Measurements from ENCODE around the gene STXBP4.

Gene STXBP4

GRCh38 chr17:54937426-54937825 lies 31.1 kb upstream of the STXBP4 start:
- Histone ChIP-seq H3K36me3 (ENCODE audit: control insufficient read depth in 5 of 5, insufficient read depth in 5 of 5, low read length in 5 of 5) (peaks cover 2 to 27% (median 13%) of the 10 kb centered on the region in 5 donors), H3K4me3 (ENCODE audit: low read depth in 1 of 5, low read length in 5 of 5) (no peak overlapping the region), H3K4me1 (ENCODE audit: control insufficient read depth in 5 of 5, insufficient read depth in 5 of 5, low read length in 5 of 5) (peaks cover 0 to 5% (median 0%) of the 10 kb centered on the region in 5 donors), H3K9ac (ENCODE audit: low read length in 5 of 5) (no peak overlapping the region), H3K9me3 (ENCODE audit: control insufficient read depth in 5 of 5, low read length in 5 of 5) (no peaks in the 10 kb centered on the region), H3K27me3 (ENCODE audit: control insufficient read depth in 5 of 5, insufficient read depth in 4 of 5, low read length in 5 of 5) (no peaks in the 10 kb centered on the region), H3K27ac (ENCODE audit: low read depth, low read length) (no peak overlapping the region)

GRCh38 chr17:54941285-54941684 lies 27.3 kb upstream of the STXBP4 start:
- H3K27me3 ChIP-seq (ENCODE audit: control insufficient read depth in 5 of 5, insufficient read depth in 4 of 5, low read length in 5 of 5) = no peaks in the 10 kb centered on the region
- H3K36me3 ChIP-seq (ENCODE audit: control insufficient read depth in 5 of 5, insufficient read depth in 5 of 5, low read length in 5 of 5) = peaks cover 2 to 15% (median 9%) of the 10 kb centered on the region in 5 donors
- no peak overlapping the region for H3K4me3 ChIP-seq (ENCODE audit: low read depth in 1 of 5, low read length in 5 of 5)
- no peaks in the 10 kb centered on the region for H3K9me3 ChIP-seq (ENCODE audit: control insufficient read depth in 5 of 5, low read length in 5 of 5)
- no peak overlapping the region for H3K27ac ChIP-seq (ENCODE audit: low read depth, low read length)
- no peak overlapping the region for H3K9ac ChIP-seq (ENCODE audit: low read length in 5 of 5)
- peaks cover 0 to 5% (median 0%) of the 10 kb centered on the region in 5 donors for H3K4me1 ChIP-seq (ENCODE audit: control insufficient read depth in 5 of 5, insufficient read depth in 5 of 5, low read length in 5 of 5)

GRCh38 chr17:54944796-54945195 lies 23.8 kb upstream of the STXBP4 start:
- H3K27ac ChIP-seq (ENCODE audit: low read depth, low read length) = no peak overlapping the region
- H3K4me3 ChIP-seq (ENCODE audit: low read depth in 1 of 5, low read length in 5 of 5) = no peak overlapping the region
- no peaks in the 10 kb centered on the region for H3K9me3 ChIP-seq (ENCODE audit: control insufficient read depth in 5 of 5, low read length in 5 of 5)
- H3K36me3 ChIP-seq (ENCODE audit: control insufficient read depth in 5 of 5, insufficient read depth in 5 of 5, low read length in 5 of 5) = peaks cover 0 to 6% (median 0%) of the 10 kb centered on the region in 5 donors
- no peaks in the 10 kb centered on the region for H3K27me3 ChIP-seq (ENCODE audit: control insufficient read depth in 5 of 5, insufficient read depth in 4 of 5, low read length in 5 of 5)
- H3K9ac ChIP-seq (ENCODE audit: low read length in 5 of 5) = no peak overlapping the region
- peaks cover 0 to 5% (median 0%) of the 10 kb centered on the region in 5 donors for H3K4me1 ChIP-seq (ENCODE audit: control insufficient read depth in 5 of 5, insufficient read depth in 5 of 5, low read length in 5 of 5)

- no peaks in the 10 kb centered on the region for H3K9me3 ChIP-seq (ENCODE audit: control insufficient read depth in 5 of 5, low read length in 5 of 5)
- H3K27ac ChIP-seq (ENCODE audit: low read depth, low read length) = no peak overlapping the region
- peaks cover 0 to 9% (median 0%) of the 10 kb centered on the region in 5 donors for H3K36me3 ChIP-seq (ENCODE audit: control insufficient read depth in 5 of 5, insufficient read depth in 5 of 5, low read length in 5 of 5)
- no peaks in the 10 kb centered on the region for H3K27me3 ChIP-seq (ENCODE audit: control insufficient read depth in 5 of 5, insufficient read depth in 4 of 5, low read length in 5 of 5)
- no peak overlapping the region for H3K4me3 ChIP-seq (ENCODE audit: low read depth in 1 of 5, low read length in 5 of 5)
- H3K4me1 ChIP-seq (ENCODE audit: control insufficient read depth in 5 of 5, insufficient read depth in 5 of 5, low read length in 5 of 5) = peaks cover 0 to 2% (median 0%) of the 10 kb centered on the region in 5 donors
- H3K9ac ChIP-seq (ENCODE audit: low read length in 5 of 5) = no peak overlapping the region
These were observed 23.3 kb upstream of the STXBP4 start for GRCh38 chr17:54945231-54945630.

GRCh38 chr17:54945671-54946070 lies 22.9 kb upstream of the STXBP4 start:
- H3K4me3 ChIP-seq (ENCODE audit: low read depth in 1 of 5, low read length in 5 of 5) = no peak overlapping the region
- H3K36me3 ChIP-seq (ENCODE audit: control insufficient read depth in 5 of 5, insufficient read depth in 5 of 5, low read length in 5 of 5) = peaks cover 0 to 9% (median 0%) of the 10 kb centered on the region in 5 donors
- no peak overlapping the region for H3K9ac ChIP-seq (ENCODE audit: low read length in 5 of 5)
- H3K27ac ChIP-seq (ENCODE audit: low read depth, low read length) = no peak overlapping the region
- no peaks in the 10 kb centered on the region for H3K27me3 ChIP-seq (ENCODE audit: control insufficient read depth in 5 of 5, insufficient read depth in 4 of 5, low read length in 5 of 5)
- H3K4me1 ChIP-seq (ENCODE audit: control insufficient read depth in 5 of 5, insufficient read depth in 5 of 5, low read length in 5 of 5) = no peaks in the 10 kb centered on the region
- H3K9me3 ChIP-seq (ENCODE audit: control insufficient read depth in 5 of 5, low read length in 5 of 5) = no peaks in the 10 kb centered on the region

GRCh38 chr17:54947396-54947795 lies 21.2 kb upstream of the STXBP4 start:
- Histone ChIP-seq H3K27ac (ENCODE audit: low read depth, low read length) (no peak overlapping the region), H3K4me3 (ENCODE audit: low read depth in 1 of 5, low read length in 5 of 5) (no peak overlapping the region), H3K9me3 (ENCODE audit: control insufficient read depth in 5 of 5, low read length in 5 of 5) (no peaks in the 10 kb centered on the region), H3K9ac (ENCODE audit: low read length in 5 of 5) (no peak overlapping the region), H3K4me1 (ENCODE audit: control insufficient read depth in 5 of 5, insufficient read depth in 5 of 5, low read length in 5 of 5) (no peaks in the 10 kb centered on the region), H3K36me3 (ENCODE audit: control insufficient read depth in 5 of 5, insufficient read depth in 5 of 5, low read length in 5 of 5) (peaks cover 0 to 9% (median 2%) of the 10 kb centered on the region in 5 donors), H3K27me3 (ENCODE audit: control insufficient read depth in 5 of 5, insufficient read depth in 4 of 5, low read length in 5 of 5) (no peaks in the 10 kb centered on the region)

GRCh38 chr17:54948380-54948779 lies 20.2 kb upstream of the STXBP4 start:
- Histone ChIP-seq H3K36me3 (ENCODE audit: control insufficient read depth in 5 of 5, insufficient read depth in 5 of 5, low read length in 5 of 5) (peaks cover 0 to 13% (median 2%) of the 10 kb centered on the region in 5 donors), H3K9me3 (ENCODE audit: control insufficient read depth in 5 of 5, low read length in 5 of 5) (no peaks in the 10 kb centered on the region), H3K27ac (ENCODE audit: low read depth, low read length) (no peak overlapping the region), H3K27me3 (ENCODE audit: control insufficient read depth in 5 of 5, insufficient read depth in 4 of 5, low read length in 5 of 5) (no peaks in the 10 kb centered on the region), H3K4me1 (ENCODE audit: control insufficient read depth in 5 of 5, insufficient read depth in 5 of 5, low read length in 5 of 5) (no peaks in the 10 kb centered on the region), H3K9ac (ENCODE audit: low read length in 5 of 5) (no peak overlapping the region), H3K4me3 (ENCODE audit: low read depth in 1 of 5, low read length in 5 of 5) (no peak overlapping the region)

GRCh38 chr17:54950116-54950515 lies 18.4 kb upstream of the STXBP4 start:
- no peaks in the 10 kb centered on the region for H3K9me3 ChIP-seq (ENCODE audit: control insufficient read depth in 5 of 5, low read length in 5 of 5)
- no peaks in the 10 kb centered on the region for H3K4me1 ChIP-seq (ENCODE audit: control insufficient read depth in 5 of 5, insufficient read depth in 5 of 5, low read length in 5 of 5)
- no peak overlapping the region for H3K27ac ChIP-seq (ENCODE audit: low read depth, low read length)
- no peak overlapping the region for H3K4me3 ChIP-seq (ENCODE audit: low read depth in 1 of 5, low read length in 5 of 5)
- H3K27me3 ChIP-seq (ENCODE audit: control insufficient read depth in 5 of 5, insufficient read depth in 4 of 5, low read length in 5 of 5) = no peaks in the 10 kb centered on the region
- peaks cover 7 to 14% (median 10%) of the 10 kb centered on the region in 5 donors for H3K36me3 ChIP-seq (ENCODE audit: control insufficient read depth in 5 of 5, insufficient read depth in 5 of 5, low read length in 5 of 5)
- no peak overlapping the region for H3K9ac ChIP-seq (ENCODE audit: low read length in 5 of 5)

- Histone ChIP-seq H3K36me3 (ENCODE audit: control insufficient read depth in 5 of 5, insufficient read depth in 5 of 5, low read length in 5 of 5) (peaks cover 9 to 14% (median 12%) of the 10 kb centered on the region in 5 donors), H3K27me3 (ENCODE audit: control insufficient read depth in 5 of 5, insufficient read depth in 4 of 5, low read length in 5 of 5) (no peaks in the 10 kb centered on the region), H3K4me1 (ENCODE audit: control insufficient read depth in 5 of 5, insufficient read depth in 5 of 5, low read length in 5 of 5) (no peaks in the 10 kb centered on the region)
These were observed 17.3 kb upstream of the STXBP4 start for GRCh38 chr17:54951286-54951685.

GRCh38 chr17:54956791-54957190 lies 11.8 kb upstream of the STXBP4 start:
- Histone ChIP-seq H3K27me3 (ENCODE audit: control insufficient read depth in 5 of 5, insufficient read depth in 4 of 5, low read length in 5 of 5) (no peaks in the 10 kb centered on the region), H3K36me3 (ENCODE audit: control insufficient read depth in 5 of 5, insufficient read depth in 5 of 5, low read length in 5 of 5) (peaks cover 33 to 51% (median 41%) of the 10 kb centered on the region in 5 donors), H3K27ac (ENCODE audit: low read depth, low read length) (no peak overlapping the region)

More at GRCh38 chr17:54951286-54951685, 17.3 kb upstream of the STXBP4 start:
- H3K9me3 ChIP-seq (ENCODE audit: control insufficient read depth in 5 of 5, low read length in 5 of 5) = no peaks in the 10 kb centered on the region
- H3K27ac ChIP-seq (ENCODE audit: low read depth, low read length) = no peak overlapping the region
- H3K9ac ChIP-seq (ENCODE audit: low read length in 5 of 5) = no peak overlapping the region
- H3K4me3 ChIP-seq (ENCODE audit: low read depth in 1 of 5, low read length in 5 of 5) = no peak overlapping the region

More at GRCh38 chr17:54956791-54957190, 11.8 kb upstream of the STXBP4 start:
- Histone ChIP-seq H3K4me1 (ENCODE audit: control insufficient read depth in 5 of 5, insufficient read depth in 5 of 5, low read length in 5 of 5) (no peaks in the 10 kb centered on the region), H3K9ac (ENCODE audit: low read length in 5 of 5) (no peak overlapping the region), H3K9me3 (ENCODE audit: control insufficient read depth in 5 of 5, low read length in 5 of 5) (no peaks in the 10 kb centered on the region), H3K4me3 (ENCODE audit: low read depth in 1 of 5, low read length in 5 of 5) (no peak overlapping the region)
